Neutrophil (primary cell): Measurements from ENCODE around the gene ZNF682.
"Not testable (repeated sequence)": the region's sequence is repeated elsewhere in the genome, so short reads cannot be mapped to it uniquely, and the experiment has no call there.

Experiments
- H3K27ac ChIP-seq: fragments of 200-600 bp; sonication (generic); 2 replicates; pipeline ENCODE4 v1.5.1; 2016; ENCODE audit warnings: mild to moderate bottlenecking, moderate library complexity
- H3K27me3 ChIP-seq: fragments of 200-600 bp; sonication (generic); 2 replicates; pipeline ENCODE4 v1.6.0; 2016; ENCODE audit warnings: mild to moderate bottlenecking
- H3K36me3 ChIP-seq: fragments of 200-600 bp; sonication (generic); 2 replicates; pipeline ENCODE4 v1.5.1; 2017
- H3K4me1 ChIP-seq, 2 experiments: fragments of 200-600 bp in 1 of 2; sonication (generic) in 1 of 2; 1 replicate in 1 of 2; 2 replicates in 1 of 2; pipeline versions ENCODE4 v1.5.1 to v1.6.1; 2013 to 2016; ENCODE audit warnings: low read depth in 1 of 2, low read length in 1 of 2, mild to moderate bottlenecking in 1 of 2, moderate library complexity in 1 of 2; ENCODE audit not compliant: control insufficient read depth in 1 of 2, insufficient read depth in 1 of 2
- H3K4me3 ChIP-seq, 2 experiments: fragments of 200-600 bp in 1 of 2; sonication (generic) in 1 of 2; 1 replicate in 1 of 2; 2 replicates in 1 of 2; pipeline ENCODE4 v1.5.1; 2013 to 2016; ENCODE audit warnings: low read depth in 1 of 2, low read length in 1 of 2, mild to moderate bottlenecking in 1 of 2, moderate library complexity in 1 of 2
- H3K9me3 ChIP-seq: fragments of 200-600 bp; sonication (generic); 2 replicates; pipeline ENCODE4 v1.5.1; 2016
- CTCF ChIP-seq: fragments of 200-600 bp; sonication (generic); IDR thresholded peaks from 2 replicates; pipeline ENCODE4 v1.5.1; 2016; ENCODE audit warnings: antibody characterized with exemption

ZNF682 gene

GRCh38 chr19:19964416-19964815 lies 74.9 kb downstream of the ZNF682 start:
- TF ChIP-seq CTCF: no peak
- Histone ChIP-seq H3K4me3 (no peak overlapping the region), H3K27me3 (no peaks in the 10 kb centered on the region), H3K9me3 (peaks cover 23% of the 10 kb centered on the region), H3K36me3 (no peaks in the 10 kb centered on the region), H3K4me1 (no peaks in the 10 kb centered on the region), H3K27ac (no peak overlapping the region)

- not testable (repeated sequence) for H3K4me1 ChIP-seq, H3K9me3 ChIP-seq, H3K27me3 ChIP-seq, H3K36me3 ChIP-seq, H3K27ac ChIP-seq, H3K4me3 ChIP-seq
- peak; percentile 50 for TF ChIP-seq CTCF
These were observed 80.0 kb downstream of the ZNF682 start for GRCh38 chr19:19959151-19959799.

- H3K9me3 ChIP-seq, H3K4me1 ChIP-seq, H3K27ac ChIP-seq, H3K36me3 ChIP-seq, H3K4me3 ChIP-seq, H3K27me3 ChIP-seq: not testable (repeated sequence)
These were observed 81.5 kb downstream of the ZNF682 start for GRCh38 chr19:19957766-19958165.

- Histone ChIP-seq H3K9me3 (no peaks in the 10 kb centered on the region), H3K4me1 (no peaks in the 10 kb centered on the region), H3K27ac (no peak overlapping the region), H3K36me3 (no peaks in the 10 kb centered on the region), H3K27me3 (no peaks in the 10 kb centered on the region), H3K4me3 (no peak overlapping the region)
- no peak for TF ChIP-seq CTCF
These were observed 82.8 kb downstream of the ZNF682 start for GRCh38 chr19:19956434-19957075.

- no peaks in the 10 kb centered on the region for H3K4me1 ChIP-seq
- no peaks in the 10 kb centered on the region for H3K36me3 ChIP-seq
- no peak overlapping the region for H3K27ac ChIP-seq
- H3K9me3 ChIP-seq: no peaks in the 10 kb centered on the region
- no peak overlapping the region for H3K4me3 ChIP-seq
- H3K27me3 ChIP-seq: no peaks in the 10 kb centered on the region
- TF ChIP-seq CTCF: no peak
These were observed 84.1 kb downstream of the ZNF682 start for GRCh38 chr19:19955208-19955607.
